HG03097 (cell line): ENCODE results near the gene UPF3A.
"Not testable (repeated sequence)": the region's sequence is repeated elsewhere in the genome, so short reads cannot be mapped to it uniquely, and the experiment has no call there.

Source experiments
- ATAC-seq: cut with Tn5 transposase; IDR thresholded peaks from one replicate; pipeline ENCODE4 v1.9.1; 2021; ENCODE audit not compliant: unreplicated experiment, low FRiP score

The UPF3A gene

GRCh38 chr13:114261328-114261965 is 20.0 kb upstream of the UPF3A start:
- no peak for ATAC-seq

DNA sequence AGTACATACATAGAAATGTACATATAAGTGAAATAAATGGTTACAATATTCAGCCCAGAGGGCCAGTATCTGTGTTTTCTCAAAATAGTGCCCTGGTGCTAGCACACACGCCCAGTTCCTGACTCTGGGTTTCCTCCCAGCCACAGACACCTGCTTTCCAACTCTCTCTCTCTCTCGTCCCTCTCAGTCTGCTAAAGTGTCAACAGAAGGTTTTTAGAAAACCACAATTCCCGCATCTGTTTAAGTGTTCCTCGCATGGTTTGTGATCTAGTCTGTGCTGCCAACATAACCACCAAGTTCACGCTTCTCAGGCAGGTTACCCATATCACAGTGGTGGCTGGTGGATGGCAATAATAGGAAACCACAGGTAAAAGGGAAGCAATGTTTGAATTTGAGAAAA is 17.8 kb upstream of the UPF3A start:
- ATAC-seq = no peak

DNA sequence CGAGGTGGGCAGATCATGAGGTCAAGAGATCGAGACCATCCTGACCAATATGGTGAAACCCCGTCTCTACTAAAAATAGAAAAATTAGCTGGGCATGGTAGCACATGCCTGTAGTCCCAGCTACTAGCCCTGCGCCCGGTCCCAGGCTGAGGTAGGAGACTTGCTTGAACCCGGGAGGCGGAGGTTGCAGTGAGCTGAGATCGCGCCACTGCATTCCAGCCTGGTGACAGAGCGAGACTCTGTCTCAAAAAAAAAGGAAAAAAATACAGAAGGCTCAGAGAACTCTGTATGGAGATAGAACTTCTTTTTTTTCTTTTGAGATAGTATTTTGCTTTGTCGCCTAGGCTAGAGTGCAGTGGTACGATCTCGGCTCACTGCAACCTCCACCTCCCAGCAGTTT is 17.1 kb upstream of the UPF3A start:
- ATAC-seq = not testable (repeated sequence)

GRCh38 chr13:114264886-114265611 is 16.4 kb upstream of the UPF3A start:
- no peak for ATAC-seq

DNA sequence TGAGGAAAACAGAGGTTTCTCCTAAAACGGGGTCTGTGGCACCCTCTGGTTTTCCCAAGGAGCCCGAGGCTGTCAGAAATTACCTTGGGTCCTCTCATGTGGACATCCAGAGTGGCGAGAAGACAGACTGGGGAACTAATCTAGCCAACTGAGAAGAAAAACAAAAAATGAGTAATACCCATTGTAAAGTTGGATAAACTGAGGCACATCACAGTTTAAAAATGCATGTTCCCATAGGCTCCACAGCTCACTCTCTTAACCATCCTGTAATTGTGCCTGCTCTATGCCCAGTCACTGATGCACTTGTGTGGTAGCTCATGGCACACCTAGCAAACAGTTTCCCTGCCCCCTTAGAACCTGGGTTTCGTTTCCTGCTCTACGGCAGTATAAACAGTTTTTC is 15.2 kb upstream of the UPF3A start:
- no peak for ATAC-seq

- no peak for ATAC-seq
Observed at GRCh38 chr13:114268344-114269280, 12.8 kb upstream of the UPF3A start.

DNA sequence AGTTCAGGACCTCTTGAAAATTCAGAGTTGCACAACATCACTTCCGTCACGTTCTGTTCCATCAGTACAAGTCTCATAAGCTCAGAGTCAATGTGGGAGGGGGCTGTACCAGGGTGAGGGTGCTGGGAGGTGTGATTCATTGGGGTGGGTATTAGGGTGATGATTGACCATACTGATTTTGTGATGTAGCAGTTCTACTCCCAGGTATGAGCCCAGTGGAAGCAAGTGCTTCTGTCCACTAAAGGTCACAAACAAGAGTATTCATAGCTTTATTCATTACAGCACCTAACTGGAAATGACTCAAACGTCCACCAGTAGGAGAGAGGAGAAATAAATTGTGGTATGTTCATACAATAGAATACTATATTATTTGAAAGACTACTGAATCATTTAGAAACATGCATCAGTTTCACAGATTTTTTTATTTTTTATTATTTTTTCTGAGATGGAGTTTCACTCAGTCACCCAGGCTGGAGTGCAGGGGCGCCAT is 12.1 kb upstream of the UPF3A start:
- ATAC-seq = no peak

DNA sequence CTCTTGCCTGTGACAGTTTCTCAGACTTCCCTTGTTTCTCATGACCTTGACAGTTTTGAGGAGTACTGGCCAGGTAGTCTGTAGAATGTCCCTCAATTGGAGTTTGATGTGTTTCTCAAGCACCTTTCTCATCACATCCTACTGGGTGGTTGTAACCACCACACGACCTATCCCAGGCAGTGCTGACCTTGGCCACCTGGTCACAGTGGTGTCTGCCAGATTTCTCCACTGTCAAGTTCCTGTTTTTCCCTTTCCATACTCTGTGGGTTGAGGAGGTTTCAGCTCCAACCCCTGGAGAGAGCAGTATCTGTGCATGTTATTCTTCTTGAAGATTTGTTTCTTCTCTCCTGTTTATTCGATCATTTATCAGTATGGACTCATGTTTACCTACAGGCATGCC is 8.4 kb upstream of the UPF3A start:
- ATAC-seq = no peak

DNA sequence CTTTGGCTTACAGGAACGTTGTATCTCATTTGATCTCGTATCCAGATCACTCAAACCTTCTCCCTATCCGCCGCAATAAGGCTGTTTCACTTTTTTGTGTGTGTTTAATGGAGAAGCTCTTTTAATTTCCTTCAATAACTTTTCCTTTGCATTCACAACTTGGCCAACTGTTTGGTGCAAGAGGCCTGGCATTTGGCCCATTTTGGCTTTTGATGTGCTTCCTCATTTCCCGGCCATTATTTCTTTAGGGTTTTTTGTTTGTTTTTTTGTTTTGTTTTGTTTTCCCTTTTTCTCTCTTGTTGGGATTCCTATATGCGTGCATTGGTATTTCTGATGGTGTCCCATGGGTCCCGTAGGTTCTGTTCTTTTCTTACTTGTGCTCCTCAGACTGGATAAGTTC is 6.1 kb upstream of the UPF3A start:
- ATAC-seq = no peak

- ATAC-seq = no peak
Observed at GRCh38 chr13:114279146-114279545, 2.3 kb upstream of the UPF3A start.

DNA sequence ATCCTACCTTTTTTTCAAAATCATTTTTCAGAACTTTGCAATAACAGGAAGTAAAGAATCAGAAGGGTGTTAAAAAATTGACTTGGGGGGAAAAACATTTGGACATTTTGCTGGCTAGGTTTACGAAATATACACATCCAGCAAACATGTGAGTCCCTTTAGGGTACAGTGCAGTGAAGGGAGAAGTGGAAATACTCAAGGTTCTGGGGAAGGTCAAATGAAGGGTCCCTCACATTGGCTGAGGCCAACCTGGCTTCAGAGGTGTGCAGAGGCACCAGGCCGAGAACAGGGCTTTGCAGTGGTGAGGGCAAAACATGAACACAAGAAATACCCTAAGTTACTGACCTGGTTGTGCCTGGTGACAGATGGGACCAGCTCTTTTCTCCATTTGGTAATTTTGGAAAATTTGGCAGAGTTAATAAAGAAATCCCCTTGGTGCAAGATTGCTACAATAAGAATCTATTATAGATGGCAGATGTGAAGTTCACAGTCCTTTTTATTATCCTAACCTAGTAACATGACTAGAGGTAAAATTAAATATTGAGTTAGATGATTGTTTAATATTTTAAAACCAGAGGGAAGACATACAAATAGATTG is 1.5 kb upstream of the UPF3A start:
- ATAC-seq = no peak

- peak; percentile 46 for ATAC-seq
Observed at GRCh38 chr13:114282041-114282670, 755 bp downstream of the UPF3A start.

- no peak for ATAC-seq
Observed at GRCh38 chr13:114283576-114283975, 2.2 kb downstream of the UPF3A start.

GRCh38 chr13:114284680-114285079 is 3.3 kb downstream of the UPF3A start:
- ATAC-seq = no peak

DNA sequence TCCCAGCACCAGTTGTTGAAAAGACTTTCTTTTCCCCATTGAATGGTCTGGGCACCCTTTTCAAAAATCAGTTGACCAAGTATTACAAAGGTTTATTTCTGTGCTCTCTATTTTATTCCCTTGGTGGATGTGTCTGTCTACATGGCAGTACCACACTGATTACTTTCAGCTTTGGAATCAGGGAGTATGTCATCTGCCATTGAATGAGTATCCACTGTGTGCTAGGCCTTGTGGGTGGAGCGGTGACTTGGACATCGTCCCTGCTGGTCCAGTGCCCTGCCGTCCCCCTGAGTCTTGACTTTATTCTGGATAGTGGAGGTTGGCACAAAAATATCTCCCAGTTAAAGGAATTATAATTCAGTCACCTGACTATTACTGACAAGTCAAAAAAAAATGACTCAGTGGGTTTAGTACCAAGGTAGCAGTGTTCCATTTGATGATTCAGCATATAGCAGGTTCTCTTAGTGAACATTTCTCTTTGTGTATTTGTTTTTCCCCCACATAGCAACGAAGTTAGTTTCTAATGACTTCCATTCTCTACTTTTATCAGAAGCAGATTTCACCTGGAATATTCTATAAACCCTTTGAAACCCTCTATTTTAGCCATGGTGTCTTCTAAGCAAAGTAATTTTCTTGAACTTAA is 3.9 kb downstream of the UPF3A start:
- no peak for ATAC-seq

GRCh38 chr13:114286808-114287207 is 5.4 kb downstream of the UPF3A start:
- no peak for ATAC-seq

DNA sequence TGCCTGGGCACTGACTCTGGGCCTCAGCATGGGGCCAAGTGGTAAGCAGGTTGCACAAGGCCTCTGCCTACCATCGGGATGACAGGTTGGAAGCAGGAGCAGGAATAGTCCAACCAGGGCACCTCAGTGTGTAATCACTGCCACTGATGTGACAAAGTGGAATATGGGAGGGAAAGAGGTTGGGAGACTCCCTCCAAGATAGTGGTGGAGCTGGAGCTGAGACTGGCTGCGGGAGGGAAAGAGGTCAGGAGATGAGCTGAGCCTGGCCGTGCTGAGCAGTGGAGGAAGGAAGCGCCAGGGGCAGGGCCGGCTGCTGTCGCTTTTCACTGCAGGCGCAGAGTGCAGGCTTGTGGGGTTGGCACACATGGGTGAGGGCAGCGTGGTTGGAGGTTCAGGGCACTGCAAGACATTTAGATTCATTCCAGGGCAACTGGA is 6.8 kb downstream of the UPF3A start:
- ATAC-seq = no peak

- no peak for ATAC-seq
Observed at GRCh38 chr13:114296448-114296847, 15.0 kb downstream of the UPF3A start.

DNA sequence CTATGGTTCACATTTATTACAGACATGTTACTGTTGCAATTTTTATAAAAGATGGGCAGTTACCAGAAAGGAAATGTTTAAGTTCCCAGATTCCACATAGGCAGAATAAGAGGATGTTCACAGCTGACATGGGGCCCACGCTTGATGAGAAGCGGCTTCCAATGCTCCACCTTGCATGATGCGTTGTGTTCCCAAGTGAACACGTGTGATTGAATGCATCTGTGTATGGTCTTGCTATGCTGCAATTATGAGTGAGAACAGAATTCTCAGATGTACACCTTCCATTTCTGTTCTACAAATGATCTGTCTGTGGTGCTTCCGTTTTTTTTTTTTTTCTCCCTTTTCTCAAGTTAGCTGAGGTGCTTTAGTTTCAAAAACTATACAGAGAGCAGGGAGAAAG is 15.5 kb downstream of the UPF3A start:
- no peak for ATAC-seq

- ATAC-seq = no peak
Observed at GRCh38 chr13:114298866-114299265, 17.5 kb downstream of the UPF3A start.
